CD4-positive, CD25-positive, alpha-beta regulatory T cell (primary cell): ENCODE data around the gene GABPB1. TPM values are rescaled to one million over a fixed set of nuclear protein-coding genes. Genes with fewer than 3 reads are reported as not detected.

ENCODE experiments used
- ATAC-seq, 2 donors: fragments of 150-1000 bp; cut with Tn5 transposase; one replicate each; pipeline ENCODE4 v1.10.0; 2021; ENCODE audit warnings: low read depth in 2 of 2, moderate number of reproducible peaks in 2 of 2, moderate library complexity in 1 of 2
- DNase-seq, 3 donors: peaks; one replicate each; pipeline versions ENCODE4 v3.0.0 to v3.0.0-alpha.2; 2012 to 2022; ENCODE audit warnings: mixed read lengths in 1 of 3
- H3K27ac ChIP-seq: one replicate; pipeline ENCODE4 v1.7.0; 2013; ENCODE audit warnings: mild to moderate bottlenecking, low read length; ENCODE audit not compliant: insufficient read depth, poor library complexity, severe bottlenecking
- H3K27me3 ChIP-seq: one replicate; pipeline ENCODE4 v1.7.0; 2013; ENCODE audit warnings: low read length; ENCODE audit not compliant: control insufficient read depth, insufficient read depth
- H3K36me3 ChIP-seq: one replicate; pipeline ENCODE4 v1.7.0; 2013; ENCODE audit warnings: mild to moderate bottlenecking, low read length, moderate library complexity; ENCODE audit not compliant: control insufficient read depth, insufficient read depth
- H3K4me1 ChIP-seq: 2 replicates; pipeline ENCODE4 v1.7.0; 2013; ENCODE audit warnings: mild to moderate bottlenecking, low read length; ENCODE audit not compliant: insufficient read depth, control insufficient read depth, poor library complexity, severe bottlenecking
- H3K4me3 ChIP-seq: one replicate; pipeline ENCODE4 v1.7.0; 2013; ENCODE audit warnings: low read depth, mild to moderate bottlenecking, low read length, moderate library complexity
- H3K9me3 ChIP-seq, 2 experiments: 1 replicate in 1 of 2; 2 replicates in 1 of 2; pipeline ENCODE4 v1.7.0; 2013; ENCODE audit warnings: low read length in 2 of 2, mild to moderate bottlenecking in 1 of 2, moderate library complexity in 1 of 2; ENCODE audit not compliant: control insufficient read depth in 2 of 2
- H3K27ac Mint-ChIP-seq, 3 donors: one replicate each; pipeline ENCODE4 v1.8.0; 2020 to 2022; ENCODE audit warnings: mild to moderate bottlenecking in 3 of 3, mixed read lengths in 3 of 3, moderate library complexity in 2 of 3
- H3K27me3 Mint-ChIP-seq: one replicate; pipeline ENCODE4 v1.8.0; 2022; ENCODE audit warnings: mild to moderate bottlenecking, mixed read lengths
- H3K36me3 Mint-ChIP-seq: one replicate; pipeline ENCODE4 v1.8.0; 2020; ENCODE audit warnings: mixed read lengths
- H3K4me1 Mint-ChIP-seq, 4 donors: one replicate each; pipeline ENCODE4 v1.8.0; 2020 to 2022; ENCODE audit warnings: mixed read lengths in 4 of 4, mild to moderate bottlenecking in 1 of 4
- H3K4me3 Mint-ChIP-seq, 4 donors: one replicate each; pipeline ENCODE4 v1.8.0; 2020 to 2022; ENCODE audit warnings: mild to moderate bottlenecking in 4 of 4, mixed read lengths in 4 of 4, moderate library complexity in 3 of 4
- H3K9me3 Mint-ChIP-seq, 7 donors: one replicate each; pipeline ENCODE4 v1.8.0; 2020 to 2022; ENCODE audit warnings: mixed read lengths in 7 of 7, mild to moderate bottlenecking in 3 of 7, moderate library complexity in 2 of 7
- polyA plus RNA-seq, 4 donors: library from polyadenylated mRNA; unstranded; fragments of 300-500 nt; fragmentation: Illumina TruSeq; gene quantifications; one replicate each; pipeline ENCODE4 v1.2.3, GENCODE V29; 2021
- total RNA-seq: library from RNA; stranded (reverse); gene quantifications from one replicate; pipeline ENCODE4 v1.2.3, GENCODE V29; 2022

The GABPB1 gene
- total and polyA plus RNA-seq, 5 donors from 2014 or later, result 29.9 to 38.3 (median 31.2) TPM

- H3K4me1 ChIP-seq, result peaks cover 29% of the 10 kb centered on the region
- H3K4me1 Mint-ChIP-seq, result peaks cover 24 to 62% (median 38%) of the 10 kb centered on the region in 4 donors
- H3K27ac ChIP-seq, result no peak overlapping the region
- H3K27me3 ChIP-seq, result no peaks in the 10 kb centered on the region
- H3K4me3 ChIP-seq, result no peak overlapping the region
- H3K4me3 Mint-ChIP-seq, result peak overlapping the region in 3 of 4 donors; percentile 3 to 47 (median 22)
- H3K36me3 ChIP-seq, result peaks cover 17% of the 10 kb centered on the region
- DNase-seq, result peak; percentile 3 to 67 (median 19)
- peaks cover 35% of the 10 kb centered on the region for H3K36me3 Mint-ChIP-seq
- no peak overlapping the region for H3K27ac Mint-ChIP-seq
- ATAC-seq, result no peak
- H3K27me3 Mint-ChIP-seq, result peaks cover 2% of the 10 kb centered on the region
- H3K9me3 ChIP-seq, result no peaks in the 10 kb centered on the region
- H3K9me3 Mint-ChIP-seq, result peaks cover 0 to 3% (median 0%) of the 10 kb centered on the region in 7 donors
Measured at GRCh38 chr15:50358845-50359244, 3.8 kb upstream of the GABPB1 start.

GRCh38 chr15:50355980-50356379 lies 982 bp upstream of the GABPB1 start:
- H3K9me3 Mint-ChIP-seq, result peaks cover 0 to 3% (median 0%) of the 10 kb centered on the region in 7 donors
- H3K4me3 ChIP-seq, result peak overlapping the region; percentile 98
- DNase-seq, result peak in 1 of 3 donors; percentile 16
- H3K27ac ChIP-seq, result peak overlapping the region; percentile 99
- H3K36me3 Mint-ChIP-seq, result peaks cover 34% of the 10 kb centered on the region
- peak overlapping the region; percentile 95 to 99 (median 98) for H3K4me3 Mint-ChIP-seq
- H3K27me3 ChIP-seq, result no peaks in the 10 kb centered on the region
- H3K36me3 ChIP-seq, result peaks cover 7% of the 10 kb centered on the region
- no peaks in the 10 kb centered on the region for H3K9me3 ChIP-seq
- H3K4me1 Mint-ChIP-seq, result peaks cover 27 to 54% (median 45%) of the 10 kb centered on the region in 4 donors
- H3K4me1 ChIP-seq, result peaks cover 44% of the 10 kb centered on the region
- ATAC-seq, result no peak
- H3K27ac Mint-ChIP-seq, result peak overlapping the region; percentile 99
- H3K27me3 Mint-ChIP-seq, result peaks cover 10% of the 10 kb centered on the region

GRCh38 chr15:50355619-50355905 lies 564 bp upstream of the GABPB1 start:
- ATAC-seq (no peak), DNase-seq (no peak)
- peaks cover 27 to 57% (median 48%) of the 10 kb centered on the region in 4 donors for H3K4me1 Mint-ChIP-seq
- peaks cover 0 to 3% (median 0%) of the 10 kb centered on the region in 7 donors for H3K9me3 Mint-ChIP-seq
- Histone ChIP-seq H3K36me3 (peaks cover 5% of the 10 kb centered on the region), H3K27me3 (no peaks in the 10 kb centered on the region), H3K27ac (peak overlapping the region; percentile 99), H3K9me3 (no peaks in the 10 kb centered on the region), H3K4me1 (peaks cover 48% of the 10 kb centered on the region), H3K4me3 (peak overlapping the region; percentile 98)
- peaks cover 10% of the 10 kb centered on the region for H3K27me3 Mint-ChIP-seq
- peaks cover 31% of the 10 kb centered on the region for H3K36me3 Mint-ChIP-seq
- peak overlapping the region; percentile 99 for H3K27ac Mint-ChIP-seq
- H3K4me3 Mint-ChIP-seq, result peak overlapping the region; percentile 95 to 99 (median 98)

- no peaks in the 10 kb centered on the region for H3K27me3 ChIP-seq
- ATAC-seq, result peak; percentile 29 to 39
- peak overlapping the region; percentile 99 for H3K27ac ChIP-seq
- H3K36me3 Mint-ChIP-seq, result peaks cover 24% of the 10 kb centered on the region
- peaks cover 10% of the 10 kb centered on the region for H3K27me3 Mint-ChIP-seq
- peak overlapping the region; percentile 99 for H3K27ac Mint-ChIP-seq
- peaks cover 57% of the 10 kb centered on the region for H3K4me1 ChIP-seq
- peak overlapping the region; percentile 95 to 99 (median 98) for H3K4me3 Mint-ChIP-seq
- H3K4me1 Mint-ChIP-seq, result peaks cover 29 to 66% (median 54%) of the 10 kb centered on the region in 4 donors
- H3K36me3 ChIP-seq, result no peaks in the 10 kb centered on the region
- H3K9me3 ChIP-seq, result no peaks in the 10 kb centered on the region
- H3K9me3 Mint-ChIP-seq, result peaks cover 0 to 3% (median 0%) of the 10 kb centered on the region in 7 donors
- peak; percentile 19 to 84 (median 71) for DNase-seq
- peak overlapping the region; percentile 99 for H3K4me3 ChIP-seq
Measured at GRCh38 chr15:50353975-50354837, 792 bp downstream of the GABPB1 start.

GRCh38 chr15:50353251-50353974 lies 1.6 kb downstream of the GABPB1 start:
- Histone ChIP-seq H3K4me1 (peaks cover 59% of the 10 kb centered on the region), H3K36me3 (no peaks in the 10 kb centered on the region), H3K27me3 (no peaks in the 10 kb centered on the region), H3K9me3 (no peaks in the 10 kb centered on the region), H3K27ac (peak overlapping the region; percentile 99), H3K4me3 (peak overlapping the region; percentile 99)
- H3K9me3 Mint-ChIP-seq, result peaks cover 0 to 3% (median 0%) of the 10 kb centered on the region in 7 donors
- H3K27me3 Mint-ChIP-seq, result peaks cover 10% of the 10 kb centered on the region
- H3K27ac Mint-ChIP-seq, result peak overlapping the region; percentile 99
- peak; percentile 65 to 73 for ATAC-seq
- peaks cover 32 to 65% (median 53%) of the 10 kb centered on the region in 4 donors for H3K4me1 Mint-ChIP-seq
- H3K36me3 Mint-ChIP-seq, result peaks cover 24% of the 10 kb centered on the region
- DNase-seq, result peak; percentile 28 to 83 (median 76)
- H3K4me3 Mint-ChIP-seq, result peak overlapping the region; percentile 95 to 99 (median 98)

GRCh38 chr15:50350621-50351020 lies 4.4 kb downstream of the GABPB1 start:
- DNase-seq (no peak), ATAC-seq (no peak)
- Mint-ChIP-seq H3K4me1 (peaks cover 26 to 62% (median 45%) of the 10 kb centered on the region in 4 donors), H3K27ac (peak overlapping the region; percentile 49 to 99 (median 99)), H3K4me3 (peak overlapping the region; percentile 95 to 99 (median 96)), H3K27me3 (peaks cover 10% of the 10 kb centered on the region), H3K9me3 (peaks cover 0 to 3% (median 0%) of the 10 kb centered on the region in 7 donors), H3K36me3 (peaks cover 22% of the 10 kb centered on the region)
- H3K4me3 ChIP-seq, result peak overlapping the region; percentile 99
- no peaks in the 10 kb centered on the region for H3K27me3 ChIP-seq
- no peaks in the 10 kb centered on the region for H3K36me3 ChIP-seq
- H3K27ac ChIP-seq, result peak overlapping the region; percentile 99
- peaks cover 47% of the 10 kb centered on the region for H3K4me1 ChIP-seq
- H3K9me3 ChIP-seq, result no peaks in the 10 kb centered on the region

GRCh38 chr15:50345298-50345697 lies 9.7 kb downstream of the GABPB1 start:
- Mint-ChIP-seq H3K27ac (peak overlapping the region in 1 of 3 donors; percentile 45), H3K4me1 (peaks cover 24 to 46% (median 43%) of the 10 kb centered on the region in 4 donors)

More at GRCh38 chr15:50345298-50345697, 9.7 kb downstream of the GABPB1 start:
- Mint-ChIP-seq H3K9me3 (no peaks in the 10 kb centered on the region), H3K27me3 (no peaks in the 10 kb centered on the region), H3K4me3 (peak overlapping the region in 1 of 4 donors; percentile 27), H3K36me3 (peaks cover 17% of the 10 kb centered on the region)
- ATAC-seq (no peak), DNase-seq (no peak)
- H3K27me3 ChIP-seq, result no peaks in the 10 kb centered on the region
- no peaks in the 10 kb centered on the region for H3K9me3 ChIP-seq
- no peak overlapping the region for H3K4me3 ChIP-seq
- no peak overlapping the region for H3K27ac ChIP-seq
- no peaks in the 10 kb centered on the region for H3K36me3 ChIP-seq
- peaks cover 22% of the 10 kb centered on the region for H3K4me1 ChIP-seq
